HEK293T (cell line): ENCODE data around the gene THSD7A.

Experiments
- BHLHE40 ChIP-seq: fragments of 450-650 bp; IDR thresholded peaks from 2 replicates; pipeline ENCODE4 v1.6.1; 2016; ENCODE audit warnings: mild to moderate bottlenecking, moderate library complexity, borderline replicate concordance
- CTBP1 ChIP-seq: fragments of 450-650 bp; IDR thresholded peaks from 2 replicates; pipeline ENCODE4 v1.6.1; 2016; ENCODE audit warnings: borderline replicate concordance
- FOXK2 ChIP-seq: fragments of 450-650 bp; IDR thresholded peaks from 2 replicates; pipeline ENCODE4 v1.6.1; 2016; ENCODE audit warnings: mild to moderate bottlenecking
- FOXM1 ChIP-seq: fragments of 450-650 bp; IDR thresholded peaks from 2 replicates; pipeline ENCODE4 v1.6.1; 2017; ENCODE audit warnings: mild to moderate bottlenecking, borderline replicate concordance
- SP1 ChIP-seq: fragments of 450-650 bp; IDR thresholded peaks from 2 replicates; pipeline ENCODE4 v1.6.1; 2017
- SUZ12 ChIP-seq: fragments of 450-650 bp; IDR thresholded peaks from 2 replicates; pipeline ENCODE4 v1.6.1; 2016; ENCODE audit warnings: mild to moderate bottlenecking
- TARDBP ChIP-seq: fragments of 450-650 bp; IDR thresholded peaks from 2 replicates; pipeline ENCODE4 v1.6.1; 2016
- ZNF384 ChIP-seq: fragments of 450-650 bp; IDR thresholded peaks from 2 replicates; pipeline ENCODE4 v1.6.1; 2016

- TF ChIP-seq FOXK2 (no peak), SUZ12 (no peak), TARDBP (no peak), SP1 (no peak), FOXM1 (no peak), ZNF384 (no peak), CTBP1 (no peak), BHLHE40 (no peak)
Observed at GRCh38 chr7:11612737-11613136, 219.3 kb downstream of the THSD7A start.
